HCT116 (cell line): ENCODE measurements around the gene TMOD1. TPM values are rescaled to one million over a fixed set of nuclear protein-coding genes. Genes with fewer than 3 reads are reported as not detected.

ENCODE experiments used
- ATAC-seq: fragments of 200-7000 bp; cut with Tn5 transposase; 2 replicates; pipeline ENCODE4 v1.9.1; 2020; ENCODE audit warnings: mild to moderate bottlenecking, moderate library complexity
- BruUV-seq: library from RNA; stranded (reverse); fragments of 400-500 nt; replicated peaks from 2 replicates; lab custom pipeline; 2021; lab: Mats Ljungman, UMichigan
- CTCF ChIA-PET: fragments of 300-600 bp; sonication (Branson Sonifier 250); formaldehyde crosslinking; loops from one replicate; lab custom pipeline; 2021; ENCODE audit warnings: antibody characterized with exemption; lab: Charles Lee
- POLR2A ChIA-PET: fragments of 300-600, 350-600 bp; sonication (Branson Sonifier 250); formaldehyde crosslinking; loops from one replicate; lab custom pipeline; 2021; ENCODE audit warnings: antibody characterized with exemption; lab: Charles Lee
- RAD21 ChIA-PET, 2 experiments: fragments of 300-600 bp; sonication (Branson Sonifier 250); formaldehyde crosslinking; loops; one replicate each; lab custom pipeline; 2023; ENCODE audit warnings: low total read pairs in 2 of 2; ENCODE audit not compliant: uncharacterized antibody in 2 of 2, unreplicated experiment in 2 of 2, low non-redundant PET in 1 of 2; lab: Charles Lee
- DNase-seq: peaks from one replicate; pipeline ENCODE4 v3.0.0-alpha.2; 2010; ENCODE audit warnings: low read depth, low spot score
- H2AFZ ChIP-seq: fragments of 200-600 bp; shearing (Covaris generic), sonication (generic); 2 replicates; pipeline ENCODE4 v1.6.1; 2017; ENCODE audit warnings: low read depth, mixed run types, mixed read lengths, antibody characterized with exemption, low read length; ENCODE audit not compliant: poor library complexity, severe bottlenecking
- H3K27ac ChIP-seq: 2 replicates; pipeline ENCODE4 v1.5.1; 2012; ENCODE audit warnings: low read depth, low read length
- H3K27me3 ChIP-seq: fragments of 200-600 bp; sonication (generic); 2 replicates; pipeline ENCODE4 v1.6.1; 2016; ENCODE audit warnings: mixed run types, low read length, mixed read lengths; ENCODE audit not compliant: insufficient read depth
- H3K36me3 ChIP-seq, 2 experiments: fragments of 200-500 bp in 1 of 2; fragments of 200-600 bp in 1 of 2; sonication (Bioruptor generic) in 1 of 2; sonication (generic) in 1 of 2; 2 replicates each; pipeline versions ENCODE4 v1.5.1 to v1.6.1; 2014 to 2016; ENCODE audit warnings: low read length in 2 of 2, inconsistent platforms in 1 of 2, mixed read lengths in 1 of 2, mixed run types in 1 of 2; ENCODE audit not compliant: insufficient read depth in 2 of 2, control insufficient read depth in 1 of 2
- H3K4me1 ChIP-seq, 2 experiments: fragments of 200-600 bp in 1 of 2; sonication (generic) in 1 of 2; 2 replicates each; pipeline versions ENCODE4 v1.5.1 to v1.6.1; 2012 to 2017; ENCODE audit warnings: low read length in 2 of 2, inconsistent platforms in 1 of 2, mild to moderate bottlenecking in 1 of 2, mixed read lengths in 1 of 2, mixed run types in 1 of 2, moderate library complexity in 1 of 2; ENCODE audit not compliant: insufficient read depth in 2 of 2, control insufficient read depth in 1 of 2
- H3K4me2 ChIP-seq: fragments of 200-600 bp; sonication (generic); 2 replicates; pipeline ENCODE4 v1.6.1; 2017; ENCODE audit warnings: mixed run types, low read length, mixed read lengths
- H3K4me3 ChIP-seq, 2 experiments: fragments of 200-600 bp in 1 of 2; sonication (generic) in 1 of 2; replicated peaks in 1 of 2; 2 replicates each; pipeline ENCODE4 v1.5.1; 2011 to 2016; ENCODE audit warnings: low read length in 2 of 2, control low read depth in 1 of 2, low read depth in 1 of 2, mild to moderate bottlenecking in 1 of 2, mixed read lengths in 1 of 2, mixed run types in 1 of 2
- H3K79me2 ChIP-seq: fragments of 200-600 bp; sonication (generic); 2 replicates; pipeline ENCODE4 v1.6.1; 2017; ENCODE audit warnings: mild to moderate bottlenecking, mixed run types, low read length, moderate library complexity, mixed read lengths; ENCODE audit not compliant: insufficient read depth
- H3K9ac ChIP-seq: fragments of 200-600 bp; sonication (generic); 2 replicates; pipeline ENCODE4 v1.6.1; 2016; ENCODE audit warnings: low read length, mixed read lengths
- H3K9me2 ChIP-seq: fragments of 200-600 bp; sonication (generic), shearing (Covaris generic); 2 replicates; pipeline ENCODE4 v1.6.1; 2017; ENCODE audit warnings: mixed run types, mild to moderate bottlenecking, moderate library complexity; ENCODE audit not compliant: insufficient read depth
- H3K9me3 ChIP-seq, 2 experiments: fragments of 200-500 bp in 1 of 2; fragments of 200-600 bp in 1 of 2; sonication (Bioruptor generic) in 1 of 2; sonication (generic) in 1 of 2; 2 replicates each; pipeline ENCODE4 v1.6.1; 2014 to 2017; ENCODE audit warnings: low read length in 2 of 2, mixed read lengths in 2 of 2, inconsistent platforms in 1 of 2, low read depth in 1 of 2, mild to moderate bottlenecking in 1 of 2, mixed run types in 1 of 2, moderate library complexity in 1 of 2; ENCODE audit not compliant: control insufficient read depth in 1 of 2, insufficient read depth in 1 of 2
- H4K20me1 ChIP-seq: fragments of 200-600 bp; sonication (generic), shearing (Covaris generic); 2 replicates; pipeline ENCODE4 v1.6.1; 2017; ENCODE audit warnings: mixed run types, mild to moderate bottlenecking, moderate library complexity; ENCODE audit not compliant: insufficient read depth
- CEBPB ChIP-seq: IDR thresholded peaks from 2 replicates; pipeline ENCODE4 v1.6.1; 2012; ENCODE audit warnings: low read depth
- ELF1 ChIP-seq: IDR thresholded peaks from 2 replicates; pipeline ENCODE4 v1.6.1; 2012; ENCODE audit warnings: low read depth, borderline replicate concordance
- EZH2phosphoT487 ChIP-seq: fragments of 200-600 bp; IDR thresholded peaks from 2 replicates; pipeline ENCODE4 v1.6.1; 2018; ENCODE audit warnings: antibody characterized with exemption, borderline replicate concordance
- JUND ChIP-seq: IDR thresholded peaks from 2 replicates; pipeline ENCODE4 v1.6.1; 2012
- MAX ChIP-seq: IDR thresholded peaks from 2 replicates; pipeline ENCODE4 v1.6.1; 2012
- REST ChIP-seq: IDR thresholded peaks from 2 replicates; pipeline ENCODE4 v1.6.1; 2012; ENCODE audit warnings: low read depth
- SP1 ChIP-seq: IDR thresholded peaks from 2 replicates; pipeline ENCODE4 v1.6.1; 2012; ENCODE audit warnings: low read depth
- SRF ChIP-seq: IDR thresholded peaks from 2 replicates; pipeline ENCODE4 v1.6.1; 2012; ENCODE audit warnings: low read depth
- TCF7L2 ChIP-seq: IDR thresholded peaks from 2 replicates; pipeline ENCODE4 v1.7.0; 2011; ENCODE audit warnings: borderline replicate concordance, inconsistent platforms; ENCODE audit not compliant: insufficient read depth, insufficient read length; ENCODE audit errors: extremely low read depth
- ZBTB33 ChIP-seq: IDR thresholded peaks from 2 replicates; pipeline ENCODE4 v1.6.1; 2011; ENCODE audit warnings: mild to moderate bottlenecking, low read length, moderate library complexity; ENCODE audit not compliant: insufficient replicate concordance; ENCODE audit errors: extremely low read depth
- intact Hi-C: fragments of 100-400 bp; cut with micrococcal nuclease; formaldehyde crosslinking; loops from 2 replicates; pipeline ENCODE4 v1.10.0; 2022
- total RNA-seq: library from RNA; stranded (reverse); gene quantifications from one replicate; pipeline ENCODE4 v1.2.1, GENCODE V29; 2021; ENCODE audit not compliant: unreplicated experiment

TMOD1 gene
- total RNA-seq, 1 experiment from 2014 or later = 4.4 TPM

GRCh38 chr9:97502984-97503861 is 1.8 kb downstream of the TMOD1 start:
- peaks cover 0 to 16% of the 10 kb centered on the region in 2 experiments; a peak in 1 of 4 replicates for H3K4me1 ChIP-seq
- intact Hi-C loops = no loop called here
- TF ChIP-seq SP1 (no peak), CEBPB (no peak), ELF1 (no peak), SRF (no peak), REST (no peak), MAX (no peak), JUND (no peak), EZH2phosphoT487 (no peak), ZBTB33 (no peak), TCF7L2 (no peak)
- TSS peak; percentile 38 for BruUV-seq
- H3K27me3 ChIP-seq = peaks cover 5% of the 10 kb centered on the region; the same call in 1 of the 2 replicates
- ATAC-seq (no peak), DNase-seq (no peak)
- H3K27ac ChIP-seq = no peak overlapping the region
- POLR2A ChIA-PET = no interaction called here
- no peaks in the 10 kb centered on the region for H3K79me2 ChIP-seq
- H3K4me2 ChIP-seq = no peak overlapping the region
- CTCF ChIA-PET = interaction anchor here (1.1 kb wide), 1 partner anchor 95 kb away, joined by 4 read pairs; no protein-coding TSS in a partner anchor
- no peak overlapping the region for H2AFZ ChIP-seq
- no peak overlapping the region for H3K9ac ChIP-seq
- RAD21 ChIA-PET = no interaction called here
- H4K20me1 ChIP-seq = no peaks in the 10 kb centered on the region
- H3K9me3 ChIP-seq = no peaks in the 10 kb centered on the region
- H3K4me3 ChIP-seq = no peak overlapping the region
- no peaks in the 10 kb centered on the region for H3K9me2 ChIP-seq
- H3K36me3 ChIP-seq = no peaks in the 10 kb centered on the region
